K562 (cell line): Measurements from ENCODE around the gene MCEMP1. TPM values are rescaled to one million over a fixed set of nuclear protein-coding genes. Genes with fewer than 3 reads are reported as not detected.

ENCODE experiments used
- ARID2 ChIP-seq: fragments of 450-650 bp; IDR thresholded peaks from 2 replicates; pipeline ENCODE4 v1.6.1; 2017; ENCODE audit warnings: antibody characterized with exemption, mild to moderate bottlenecking
- CBX3 ChIP-seq, 2 experiments: IDR thresholded peaks; 1 replicate in 1 of 2; 2 replicates in 1 of 2; pipeline ENCODE4 v1.6.1; 2012; ENCODE audit warnings: inconsistent platforms in 2 of 2, low read length in 2 of 2, borderline replicate concordance in 1 of 2, control low read depth in 1 of 2
- KDM4B ChIP-seq, 2 experiments: fragments of 450-650 bp in 1 of 2; sonication (generic) in 1 of 2; IDR thresholded peaks; 2 replicates each; pipeline ENCODE4 v1.6.1; 2016 to 2017; ENCODE audit warnings: borderline replicate concordance in 2 of 2, antibody characterized with exemption in 1 of 2, low read depth in 1 of 2, mild to moderate bottlenecking in 1 of 2
- NELFE ChIP-seq: IDR thresholded peaks from 2 replicates; pipeline ENCODE4 v1.6.1; 2011; ENCODE audit warnings: mild to moderate bottlenecking; ENCODE audit not compliant: insufficient read depth, insufficient read length
- RBM15 ChIP-seq: fragments of 200-400 bp; formaldehyde crosslinking; IDR thresholded peaks from 2 replicates; pipeline ENCODE4 v1.6.1; 2018; ENCODE audit warnings: mild to moderate bottlenecking, low read length, moderate library complexity; ENCODE audit not compliant: insufficient read depth
- TEAD1 ChIP-seq, 2 experiments: fragments of 450-650 bp in 1 of 2; sonication (generic) in 1 of 2; formaldehyde crosslinking; IDR thresholded peaks; 2 replicates each; pipeline versions ENCODE4 v1.4.0 to v1.8.0; 2020 to 2022; ENCODE audit warnings: mild to moderate bottlenecking in 2 of 2, missing genetic modification reagents in 1 of 2
- ZBTB7A ChIP-seq: IDR thresholded peaks from 2 replicates; pipeline ENCODE4 v1.6.1; 2011; ENCODE audit warnings: low read depth, mild to moderate bottlenecking, low read length, moderate library complexity, borderline replicate concordance; ENCODE audit not compliant: control insufficient read depth
- ZNF133 ChIP-seq: fragments of 250-450 bp; sonication (Bioruptor Pico); IDR thresholded peaks from 2 replicates; pipeline ENCODE4 v1.4.0; 2020; ENCODE audit warnings: mild to moderate bottlenecking
- ZNF143 ChIP-seq: sonication (generic); formaldehyde crosslinking; IDR thresholded peaks from 2 replicates; pipeline ENCODE4 v1.9.0; 2022; ENCODE audit warnings: mild to moderate bottlenecking, missing genetic modification reagents
- ZNF408 ChIP-seq: fragments of 250-450 bp; sonication (Bioruptor Pico); IDR thresholded peaks from 2 replicates; pipeline ENCODE4 v1.4.0; 2020; ENCODE audit warnings: low read depth, mild to moderate bottlenecking, moderate library complexity
- polyA plus RNA-seq, 8 experiments: library from polyadenylated mRNA; depleted of rRNA in 4 of 8; stranded (reverse) in 5 of 8; unstranded in 3 of 8; fragments of >200 nt; fragmentation: Nextera tagmentation in 2 of 8; fragmentation: Illumina TruSeq in 1 of 8; extraction: Ambion mirVana in 2 of 8; extraction: Trizol in 1 of 8; gene quantifications; 2 replicates each; pipeline versions ENCODE4 v1.2.1 to v1.2.3, GENCODE V29; 2011 to 2014; ENCODE audit warnings: inconsistent platforms in 1 of 8, missing spikeins in 1 of 8
- total RNA-seq, 7 experiments: library from RNA; depleted of rRNA in 6 of 7; stranded (reverse); fragments of >200 nt in 6 of 7; fragmentation: Illumina TruSeq in 2 of 7; extraction: Trizol in 2 of 7; gene quantifications; 2 replicates each; pipeline versions ENCODE4 v1.2.1 to v1.2.3, GENCODE V29; 2011 to 2021; ENCODE audit warnings: low replicate concordance in 1 of 7
- TF ChIP-seq, protein P1 (sequence below), 2 experiments: fragments of 450-650 bp in 1 of 2; IDR thresholded peaks; 2 replicates each; pipeline ENCODE4 v1.6.1; 2011 to 2017; ENCODE audit warnings: low read depth in 2 of 2, antibody characterized with exemption in 1 of 2, borderline replicate concordance in 1 of 2, low read length in 1 of 2, mild to moderate bottlenecking in 1 of 2, mixed read lengths in 1 of 2; ENCODE audit not compliant: control insufficient read depth in 1 of 2

MCEMP1 gene
- total and polyA plus RNA-seq, 9 of the 15 experiments (the other 6 are each of a cell fraction or from before 2014, with no cell fraction given) = 0.11 to 1.8 (median 0.51) TPM

DNA sequence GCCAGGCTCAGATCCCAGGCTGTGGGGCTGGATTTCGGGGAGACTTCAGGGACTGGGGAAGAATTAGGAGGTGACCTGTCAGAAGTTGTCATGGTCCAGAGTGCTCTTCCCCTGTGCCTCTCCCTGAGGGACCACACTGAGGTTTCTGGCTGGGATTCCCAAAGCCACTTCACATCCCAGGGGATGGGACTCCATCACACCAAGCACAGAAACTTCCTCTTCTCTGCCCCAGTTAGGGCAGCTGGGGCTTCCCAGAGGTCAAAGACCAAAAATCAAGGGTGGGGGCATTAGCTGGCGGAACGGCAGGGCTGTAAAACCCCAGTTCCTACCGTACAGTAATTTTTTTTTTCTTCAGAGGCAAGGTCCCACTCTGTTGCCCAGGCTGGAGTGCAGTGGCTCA lies 17.6 kb downstream of the MCEMP1 start (continued):
- TF ChIP-seq, protein P1, sequence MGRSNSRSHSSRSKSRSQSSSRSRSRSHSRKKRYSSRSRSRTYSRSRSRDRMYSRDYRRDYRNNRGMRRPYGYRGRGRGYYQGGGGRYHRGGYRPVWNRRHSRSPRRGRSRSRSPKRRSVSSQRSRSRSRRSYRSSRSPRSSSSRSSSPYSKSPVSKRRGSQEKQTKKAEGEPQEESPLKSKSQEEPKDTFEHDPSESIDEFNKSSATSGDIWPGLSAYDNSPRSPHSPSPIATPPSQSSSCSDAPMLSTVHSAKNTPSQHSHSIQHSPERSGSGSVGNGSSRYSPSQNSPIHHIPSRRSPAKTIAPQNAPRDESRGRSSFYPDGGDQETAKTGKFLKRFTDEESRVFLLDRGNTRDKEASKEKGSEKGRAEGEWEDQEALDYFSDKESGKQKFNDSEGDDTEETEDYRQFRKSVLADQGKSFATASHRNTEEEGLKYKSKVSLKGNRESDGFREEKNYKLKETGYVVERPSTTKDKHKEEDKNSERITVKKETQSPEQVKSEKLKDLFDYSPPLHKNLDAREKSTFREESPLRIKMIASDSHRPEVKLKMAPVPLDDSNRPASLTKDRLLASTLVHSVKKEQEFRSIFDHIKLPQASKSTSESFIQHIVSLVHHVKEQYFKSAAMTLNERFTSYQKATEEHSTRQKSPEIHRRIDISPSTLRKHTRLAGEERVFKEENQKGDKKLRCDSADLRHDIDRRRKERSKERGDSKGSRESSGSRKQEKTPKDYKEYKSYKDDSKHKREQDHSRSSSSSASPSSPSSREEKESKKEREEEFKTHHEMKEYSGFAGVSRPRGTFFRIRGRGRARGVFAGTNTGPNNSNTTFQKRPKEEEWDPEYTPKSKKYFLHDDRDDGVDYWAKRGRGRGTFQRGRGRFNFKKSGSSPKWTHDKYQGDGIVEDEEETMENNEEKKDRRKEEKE (IDR thresholded peaks at IDR 0.05; ENCODE audit: borderline replicate concordance in 1 of 2, control insufficient read depth in 1 of 2, low read depth in 2 of 2, low read length in 1 of 2) = no peak
- TF ChIP-seq ZNF143 (CRISPR knock-in tag) = no peak
- no peak for TF ChIP-seq ARID2
- TF ChIP-seq KDM4B (IDR thresholded peaks at IDR 0.05; ENCODE audit: borderline replicate concordance in 2 of 2, low read depth in 1 of 2) = no peak
- no peak for TF ChIP-seq ZNF133 (CRISPR knock-in tag)
- no peak for TF ChIP-seq TEAD1 (CRISPR knock-in tag; IDR thresholded peaks at IDR 0.05)
- TF ChIP-seq ZNF408 = no peak
- TF ChIP-seq NELFE = no peak
- TF ChIP-seq CBX3 (IDR thresholded peaks at IDR 0.05; ENCODE audit: borderline replicate concordance in 1 of 2, low read length in 2 of 2) = no peak
- no peak for TF ChIP-seq RBM15
- TF ChIP-seq ZBTB7A = no peak
